ENCODE data around the gene SMLR1.
"Not testable (repeated sequence)": the region's sequence is repeated elsewhere in the genome, so short reads cannot be mapped to it uniquely, and the experiment has no call there.

SMLR1 gene

DNA sequence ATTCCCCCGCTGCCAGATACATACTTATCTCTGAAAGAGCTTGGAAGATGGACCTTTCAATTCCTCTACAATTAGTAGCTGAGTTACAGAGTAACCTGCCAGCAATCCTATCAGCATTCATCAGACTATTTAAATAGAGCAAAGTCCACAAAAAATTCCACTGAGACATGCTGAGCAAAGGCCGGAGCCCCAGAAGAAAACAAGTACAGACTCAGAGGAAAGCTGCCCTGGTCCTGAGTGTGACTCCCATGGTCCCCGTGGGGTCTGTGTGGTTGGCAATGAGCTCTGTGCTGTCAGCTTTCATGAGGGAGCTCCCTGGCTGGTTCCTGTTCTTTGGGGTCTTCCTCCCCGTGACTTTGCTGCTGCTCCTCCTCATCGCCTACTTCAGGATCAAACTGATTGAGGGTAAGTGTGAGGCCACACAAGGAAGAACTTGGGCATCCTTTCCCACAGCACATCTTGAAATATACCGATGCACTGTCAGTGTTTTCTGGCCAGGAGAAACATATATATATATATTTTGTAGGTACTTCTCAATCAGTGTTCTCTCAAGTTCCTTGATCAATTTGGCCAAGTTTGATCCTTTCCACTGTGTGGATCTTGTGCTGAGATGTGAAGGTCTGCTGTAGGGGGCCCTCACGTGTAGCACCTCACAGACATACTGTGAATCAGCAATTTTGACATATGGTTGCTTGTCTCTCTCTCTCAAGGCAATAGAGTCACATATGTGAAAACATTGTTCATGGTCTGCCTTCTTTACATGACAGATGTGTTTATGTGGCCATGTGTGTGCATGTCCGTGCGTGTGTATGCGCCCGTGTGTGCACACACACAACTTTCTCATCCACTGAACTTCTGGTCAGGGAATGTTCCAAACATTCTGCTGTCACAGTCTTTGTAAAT, at the start of gene SMLR1:
Gene SMLR1 (plus strand): TSS at position 160 of the 903 bp plus-strand sequence. CDS start 8 bp downstream, at position 168.
- DNase-seq = no peak

DNA sequence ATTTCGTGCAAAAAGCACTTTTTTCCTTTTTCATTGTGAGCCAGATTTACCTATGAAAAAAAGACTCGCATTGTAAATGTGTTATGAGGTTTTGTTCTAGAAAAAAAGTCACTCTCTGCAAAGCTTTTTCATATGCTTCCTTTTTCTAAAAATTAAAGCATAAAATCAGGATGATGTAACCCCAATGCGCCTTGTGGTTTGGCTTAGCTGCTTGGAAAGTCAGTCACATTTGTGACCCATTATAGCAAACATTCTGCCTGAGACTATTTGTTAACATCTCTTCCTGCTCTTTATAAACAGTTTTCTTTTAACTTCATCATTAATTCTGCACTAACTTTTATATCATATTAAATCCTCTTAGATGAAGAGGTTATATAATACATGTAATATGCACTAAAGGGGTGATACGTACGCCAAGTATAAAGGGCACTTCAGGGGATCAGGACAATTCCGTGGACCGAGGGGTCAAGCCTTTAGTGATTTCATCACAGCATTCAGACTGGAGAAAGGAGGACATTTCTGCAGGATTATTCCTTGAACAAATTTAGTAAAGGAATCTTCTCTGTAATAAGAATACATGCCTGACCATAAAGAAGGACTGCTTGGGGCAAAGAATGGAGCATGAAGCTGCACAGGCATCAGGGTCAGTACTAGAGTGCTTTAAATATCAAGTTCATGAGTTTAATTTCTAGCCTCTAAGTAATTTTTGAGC, 48.1 kb upstream of the SMLR1 start:
- DNase-seq = peak; percentile 42

DNA sequence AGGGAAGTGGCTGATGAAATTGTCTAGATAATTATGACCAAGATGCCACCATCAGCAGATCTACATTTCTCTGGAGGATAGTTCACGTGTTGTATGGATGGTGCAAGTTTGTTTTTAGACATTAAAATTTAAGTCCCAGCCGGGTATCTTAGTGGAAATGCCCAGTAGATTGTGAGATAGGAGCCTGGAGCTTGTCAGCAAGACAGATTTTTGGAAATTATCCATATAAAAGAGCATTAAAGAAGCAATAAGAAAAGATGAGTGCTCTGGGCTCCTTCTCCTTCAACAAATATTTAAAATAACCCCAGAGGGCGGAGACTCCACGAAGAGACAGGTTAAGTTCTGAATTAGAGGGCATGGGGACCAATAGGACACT, 47.6 kb upstream of the SMLR1 start:
- no peak for DNase-seq

DNA sequence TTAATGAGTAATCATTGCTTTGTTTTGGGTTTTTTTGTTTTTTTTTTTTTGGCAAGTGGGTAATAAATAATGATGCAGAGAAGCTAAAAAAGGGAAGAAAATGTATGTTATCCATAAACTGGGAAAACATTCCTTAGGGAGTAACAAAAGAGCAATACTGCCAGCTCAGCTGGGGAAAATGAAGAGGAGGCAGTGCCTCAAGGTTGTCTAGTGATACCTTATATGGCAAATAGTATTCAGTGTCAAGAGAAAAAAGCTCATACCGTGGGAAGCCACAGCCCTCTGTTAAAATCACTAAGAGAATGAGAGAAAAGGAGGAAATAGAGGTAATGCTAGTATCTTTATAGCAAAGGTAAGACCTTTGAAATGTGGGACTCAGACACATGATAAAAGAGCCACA, 47.1 kb upstream of the SMLR1 start:
- no peak for DNase-seq

DNA sequence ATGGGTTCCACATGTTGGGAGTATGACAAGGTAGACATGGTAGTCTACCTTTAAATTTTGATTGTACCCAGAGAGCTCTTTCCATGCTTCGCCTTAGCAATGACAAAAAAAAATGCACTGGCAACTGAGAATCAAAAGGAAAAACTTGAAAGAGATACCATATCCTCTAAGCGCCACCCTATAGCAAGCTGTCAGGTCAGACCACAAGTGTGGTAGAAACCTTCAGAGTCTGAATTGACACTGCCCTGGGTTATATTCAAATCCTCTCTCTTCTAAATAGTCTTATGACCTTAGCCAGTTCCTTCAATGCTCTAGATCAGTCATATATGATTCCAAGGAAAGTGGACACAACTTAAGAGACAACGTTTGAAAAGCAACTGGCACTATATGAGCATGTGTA, 45.6 kb upstream of the SMLR1 start:
- DNase-seq = no peak

DNA sequence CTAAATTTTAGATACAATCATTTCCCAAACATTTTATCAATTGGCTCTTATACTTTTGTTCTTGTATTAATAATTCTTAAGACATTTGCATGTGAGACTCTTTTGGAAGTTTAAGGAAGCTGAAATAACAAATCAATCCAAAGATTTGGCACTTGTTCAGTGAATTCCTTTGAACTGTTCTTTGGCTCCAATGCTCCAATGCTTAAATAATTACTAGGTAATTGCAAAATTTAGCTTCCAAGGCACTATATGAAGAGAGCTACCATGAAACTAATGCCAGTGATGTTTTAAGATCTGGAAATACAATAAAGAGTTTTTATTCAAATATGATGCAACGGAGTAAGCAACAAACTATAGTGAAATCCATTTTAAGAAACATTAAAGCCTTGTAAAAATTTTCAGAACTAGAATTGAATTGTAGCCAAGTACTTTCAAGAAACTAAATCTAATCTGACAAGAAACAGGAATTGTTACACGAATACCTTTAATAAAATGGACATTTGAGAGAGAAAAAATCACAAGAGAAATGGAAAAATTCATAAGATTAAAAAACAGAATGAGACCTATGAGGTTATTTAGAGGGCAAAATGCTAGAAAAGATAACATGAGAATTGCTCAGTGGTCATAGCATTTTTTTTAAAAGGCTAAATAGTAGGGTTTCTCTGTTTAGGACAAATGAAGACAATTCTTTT, 43.6 kb upstream of the SMLR1 start:
- DNase-seq = no peak

DNA sequence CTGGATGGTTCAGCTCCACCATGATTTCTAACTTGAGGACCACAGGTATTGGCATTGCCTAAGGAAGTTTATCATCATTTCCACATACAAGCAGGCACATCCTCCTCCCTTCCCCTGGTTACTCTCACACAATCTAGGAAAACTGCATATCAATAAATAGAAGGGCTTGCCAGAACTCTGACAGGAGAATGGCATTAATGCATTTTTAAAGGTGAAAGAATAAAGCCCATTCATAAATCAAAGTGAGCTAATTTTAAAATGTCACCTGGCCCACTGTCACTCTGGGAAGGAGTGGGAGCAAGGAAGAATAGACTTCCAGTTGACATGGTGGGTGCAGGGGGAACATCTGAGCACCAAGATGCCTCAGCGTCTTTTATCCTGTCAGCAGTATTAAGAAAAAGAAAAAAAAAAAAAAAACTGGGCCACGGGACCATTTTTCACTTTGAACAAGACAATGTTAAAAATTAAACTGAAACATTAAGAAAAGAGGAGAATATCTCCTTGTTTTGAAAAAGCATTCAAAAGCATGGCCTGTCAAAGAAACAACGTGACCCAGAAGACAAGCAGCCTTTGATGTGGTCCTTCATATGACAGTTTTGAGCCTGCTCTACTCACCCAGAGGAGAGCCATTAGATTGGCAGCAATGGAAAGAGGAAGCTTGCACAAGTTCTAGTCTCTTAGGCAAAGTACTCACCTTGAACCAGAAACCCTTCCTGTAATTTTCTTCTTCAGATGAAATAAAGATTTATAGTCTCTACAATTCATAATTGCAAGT, 39.3 kb upstream of the SMLR1 start:
- DNase-seq = no peak

DNA sequence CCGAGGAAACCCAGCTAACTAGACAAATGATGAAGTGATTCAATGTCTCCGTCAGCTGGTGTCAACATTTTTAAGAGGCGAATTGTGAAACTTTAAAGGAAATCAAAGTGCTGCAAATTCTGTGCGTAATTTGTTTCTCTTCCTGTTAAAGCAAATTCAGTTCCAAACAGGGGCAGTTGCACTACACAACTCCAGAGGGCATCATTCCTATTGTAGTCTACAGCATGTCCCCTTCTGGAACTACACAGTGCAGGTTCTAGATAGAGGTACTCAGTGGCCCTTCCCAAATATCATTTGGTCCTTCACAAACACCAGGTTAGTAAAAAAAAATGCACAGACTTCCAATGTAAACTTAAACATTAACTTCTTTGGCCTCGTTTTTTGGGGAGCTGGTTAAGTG, 38.3 kb upstream of the SMLR1 start:
- DNase-seq = no peak

DNA sequence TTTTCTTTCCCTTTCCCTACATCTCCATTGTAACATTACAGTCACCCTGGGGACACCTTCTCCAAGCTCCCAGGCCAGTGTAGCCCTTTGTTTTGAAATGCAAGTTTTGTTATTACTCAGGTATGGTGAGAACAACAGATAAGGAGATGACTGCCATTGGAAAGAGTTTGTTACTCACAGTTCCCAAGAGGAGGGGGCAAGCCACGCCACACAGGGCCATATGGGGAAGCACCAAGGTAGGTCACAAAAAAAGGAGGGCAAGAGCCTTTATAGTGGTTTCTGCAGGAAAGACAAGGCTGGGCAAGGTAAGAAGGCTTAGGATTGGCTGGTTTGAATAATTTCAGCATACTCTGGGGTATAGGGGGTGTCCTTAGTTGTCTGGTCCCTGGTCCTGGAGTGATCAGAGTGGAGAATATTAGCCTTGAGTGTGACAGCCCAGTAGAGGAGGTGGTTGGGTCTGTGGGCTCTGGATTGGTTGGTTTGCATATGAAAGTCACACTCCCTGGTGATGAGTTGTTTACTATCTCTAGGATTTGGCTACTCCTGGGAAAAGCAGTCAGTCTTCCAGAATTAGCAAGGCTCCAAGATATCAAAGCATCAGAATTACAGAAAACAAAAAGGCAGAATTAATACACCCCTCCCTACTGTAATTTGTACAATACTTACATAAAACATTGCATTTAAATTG, 33.1 kb upstream of the SMLR1 start:
- no peak for DNase-seq

DNA sequence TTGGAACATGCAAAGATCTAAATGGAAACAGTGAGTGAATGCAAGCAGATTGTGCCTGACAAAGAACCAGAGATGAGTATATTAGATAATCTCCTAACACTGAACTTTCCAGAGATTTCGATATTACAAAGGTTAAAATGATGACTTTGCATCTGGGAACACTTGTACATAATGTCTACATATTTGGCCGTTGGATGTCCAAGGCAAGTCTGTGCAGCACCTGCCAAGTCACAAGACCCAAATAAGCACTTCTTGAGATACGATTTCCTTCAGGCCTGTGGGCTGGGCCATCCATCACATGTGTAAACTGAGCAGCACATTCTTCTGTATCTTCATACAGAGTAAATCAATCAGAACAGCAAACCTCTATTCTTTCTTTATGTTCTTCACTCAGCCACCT, 32.5 kb upstream of the SMLR1 start:
- no peak for DNase-seq

DNA sequence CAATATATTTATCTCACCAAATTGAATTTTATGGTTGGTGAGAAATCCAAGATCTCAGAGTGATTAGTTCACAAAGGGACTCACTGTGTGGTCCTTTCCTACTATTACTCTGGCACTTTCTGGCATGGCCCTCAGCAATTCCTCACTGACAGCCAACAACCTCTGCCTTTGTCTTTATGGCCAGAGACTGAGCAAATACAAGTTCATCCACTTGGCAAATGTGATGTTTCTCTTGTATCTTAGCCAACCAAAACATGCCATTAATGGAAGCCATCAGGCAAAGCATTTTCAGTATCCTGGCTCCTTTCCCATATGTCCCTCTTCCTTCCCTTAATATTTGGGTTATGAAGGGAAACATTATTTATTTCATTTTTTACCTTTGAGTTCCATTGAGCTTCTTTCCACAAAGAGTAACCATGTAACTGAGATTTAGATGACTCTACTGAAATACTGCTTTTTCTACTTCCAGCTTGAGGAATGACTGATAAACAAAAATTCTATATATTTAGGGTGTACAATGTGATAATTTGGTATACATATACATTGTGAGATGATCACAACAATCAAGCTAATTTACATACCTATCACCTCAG, 30.8 kb upstream of the SMLR1 start:
- DNase-seq = no peak

DNA sequence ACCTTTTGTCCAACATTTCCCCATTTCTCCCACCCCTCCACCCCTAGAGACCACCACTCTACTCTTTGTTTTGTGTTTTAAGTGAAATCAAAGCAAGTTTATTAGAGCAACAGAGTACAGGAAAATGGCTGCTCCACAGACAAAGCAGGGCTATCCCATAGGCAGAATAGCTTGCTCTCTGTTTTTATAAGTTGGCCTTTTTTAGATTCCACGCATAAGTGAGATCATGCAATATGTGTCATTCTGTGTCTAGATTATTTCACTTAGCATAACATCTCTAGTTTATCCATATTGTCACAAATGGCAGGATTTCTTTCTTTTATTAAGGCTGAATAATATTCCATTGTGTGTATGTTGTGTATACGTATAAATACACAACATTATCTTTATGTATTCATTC, 30.1 kb upstream of the SMLR1 start:
- DNase-seq = no peak

DNA sequence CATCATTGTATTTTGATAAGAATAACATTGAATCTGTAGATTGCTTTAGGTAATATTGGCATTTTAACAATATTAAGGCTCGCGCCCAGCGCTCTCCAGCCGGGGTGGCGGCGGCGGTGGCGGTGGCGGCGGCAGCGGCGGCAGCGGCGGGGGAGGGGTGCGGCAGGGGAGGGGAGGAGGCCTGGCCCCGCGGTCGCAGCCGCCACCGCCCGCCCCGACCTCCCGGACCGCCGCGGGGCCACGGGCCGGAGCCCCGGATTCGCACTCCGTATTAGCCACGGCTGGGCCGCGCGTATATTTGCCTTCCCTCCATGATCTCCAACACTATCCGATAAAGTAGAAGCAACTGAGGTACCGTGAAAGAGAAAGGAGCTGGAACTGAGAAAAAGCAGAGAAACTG, 25.8 kb upstream of the SMLR1 start:
- DNase-seq = not testable (repeated sequence)

DNA sequence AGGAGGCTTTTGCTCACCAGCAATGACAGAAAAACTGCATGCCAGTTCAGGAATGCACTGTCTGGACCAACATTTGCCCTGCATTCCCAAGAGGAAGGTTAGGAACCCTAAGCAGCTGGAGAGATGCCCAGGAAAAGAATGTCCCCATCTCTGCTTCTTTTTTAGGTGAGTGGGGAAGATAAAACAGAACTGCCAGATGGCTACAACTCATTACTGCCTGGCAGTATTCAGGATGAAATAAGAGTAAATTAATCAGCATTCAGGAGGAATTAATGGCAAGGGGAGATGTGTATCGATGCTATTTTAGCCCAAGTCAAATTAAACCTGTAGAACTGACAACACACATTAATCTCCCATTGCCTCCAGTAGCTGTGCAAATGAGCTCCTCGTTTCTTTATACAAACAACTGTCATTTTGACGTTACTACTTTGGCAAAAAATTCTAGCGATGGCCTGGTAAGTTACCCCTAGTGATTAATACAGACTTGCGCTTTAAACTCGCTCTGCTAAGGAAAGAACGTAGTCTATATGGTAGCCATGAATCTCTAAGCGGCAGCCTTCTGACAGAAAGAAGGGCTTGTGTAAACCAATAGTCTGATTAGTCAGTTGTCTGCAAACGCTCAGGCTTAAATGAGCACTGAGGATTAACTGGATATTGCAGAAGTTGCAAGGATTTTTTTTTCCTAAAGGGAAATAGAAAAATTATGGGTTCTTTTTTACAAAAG, 16.7 kb upstream of the SMLR1 start:
- no peak for DNase-seq

DNA sequence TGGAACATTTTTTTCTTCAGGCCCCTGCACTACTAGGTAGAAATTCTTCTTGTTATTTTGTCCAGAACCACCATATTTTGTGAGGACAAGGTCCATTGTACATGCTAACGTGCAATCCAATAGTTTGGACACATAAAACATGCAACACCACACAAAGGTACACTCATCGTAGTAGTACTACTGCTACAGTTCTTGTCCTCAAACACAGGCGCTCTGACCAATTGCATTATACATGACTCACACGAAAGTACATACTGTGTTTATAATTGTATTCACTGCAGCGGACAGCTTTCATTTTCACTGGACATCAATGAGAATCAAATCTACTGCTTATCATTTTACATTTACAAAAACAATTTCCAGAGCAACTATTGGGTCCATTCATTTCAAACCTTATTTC, 15.3 kb upstream of the SMLR1 start:
- no peak for DNase-seq

DNA sequence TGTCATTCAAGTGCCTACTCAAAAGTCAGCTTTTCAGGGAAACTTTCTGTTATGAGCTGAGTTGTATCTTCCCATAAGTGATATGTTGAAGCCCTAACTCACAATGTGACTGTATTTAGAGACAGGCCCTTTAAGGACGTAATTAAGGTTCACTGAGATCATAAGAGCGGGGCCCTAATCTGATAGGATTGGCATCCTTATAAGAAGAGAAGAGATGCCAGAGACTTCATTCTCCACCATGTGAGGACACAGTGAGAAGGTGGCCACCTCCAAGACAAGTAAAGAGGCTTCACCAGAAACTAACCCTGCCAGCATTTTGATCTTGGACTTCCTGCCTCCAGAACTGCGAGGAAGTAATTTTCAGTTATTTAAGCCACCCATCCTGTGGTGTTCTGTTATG, 12.7 kb upstream of the SMLR1 start:
- DNase-seq = no peak

DNA sequence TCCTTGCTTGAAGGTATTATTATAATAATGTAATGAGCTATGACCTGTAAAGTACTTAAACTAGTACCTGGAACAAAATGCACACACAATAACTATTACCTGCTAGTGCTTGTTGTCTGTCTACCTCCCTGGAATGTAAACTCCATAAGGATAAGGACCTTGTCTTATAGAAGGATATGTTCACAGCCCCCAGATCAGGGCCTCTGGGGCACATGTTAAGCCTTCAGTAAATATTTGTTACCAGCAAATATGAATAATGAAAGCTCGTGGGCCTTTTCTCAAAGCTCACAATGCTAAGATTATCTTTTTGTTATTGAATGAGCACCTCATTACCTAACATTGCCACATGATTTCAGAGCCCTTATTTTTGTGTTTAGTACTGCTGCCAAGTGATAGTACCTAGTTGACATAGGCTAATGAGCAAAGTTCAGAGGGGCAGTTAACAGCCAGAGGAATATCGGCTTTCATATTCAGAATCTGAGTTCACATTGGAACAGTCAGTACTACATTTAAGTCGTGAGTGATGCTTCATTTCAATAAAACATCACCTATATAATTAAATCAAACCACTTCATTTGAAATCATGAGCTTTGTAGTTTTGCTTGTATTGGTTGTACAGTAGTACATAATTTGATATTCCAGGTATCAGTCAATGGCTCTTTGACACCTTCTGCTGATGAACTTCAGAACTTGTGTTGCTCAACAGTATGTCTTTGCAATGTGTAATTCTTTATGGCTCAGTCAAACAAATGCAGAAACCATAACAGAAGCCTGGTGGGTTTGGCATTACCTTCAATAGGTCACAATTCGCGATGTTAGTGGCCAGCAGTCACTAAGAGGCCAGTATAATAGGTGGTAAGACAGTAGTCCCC, 11.8 kb upstream of the SMLR1 start:
- no peak for DNase-seq

DNA sequence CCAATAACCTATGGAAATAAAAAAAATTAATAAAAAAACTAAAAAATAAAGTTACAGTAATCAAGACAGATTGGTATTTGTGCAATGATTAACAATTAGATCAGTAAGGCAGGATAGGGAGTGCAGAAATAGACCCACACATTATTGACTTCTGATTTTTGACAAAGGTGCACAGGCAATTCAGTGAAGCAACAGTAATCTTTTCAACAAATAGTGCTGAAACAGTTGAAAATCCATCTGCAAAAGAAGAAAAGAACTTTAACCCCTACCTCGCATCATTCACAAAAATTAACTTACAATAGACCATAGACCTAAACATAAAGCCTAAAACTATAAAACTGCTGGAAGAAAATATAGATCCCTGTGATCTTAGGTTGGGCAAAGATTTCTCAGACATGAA, 4.5 kb upstream of the SMLR1 start:
- DNase-seq = no peak

DNA sequence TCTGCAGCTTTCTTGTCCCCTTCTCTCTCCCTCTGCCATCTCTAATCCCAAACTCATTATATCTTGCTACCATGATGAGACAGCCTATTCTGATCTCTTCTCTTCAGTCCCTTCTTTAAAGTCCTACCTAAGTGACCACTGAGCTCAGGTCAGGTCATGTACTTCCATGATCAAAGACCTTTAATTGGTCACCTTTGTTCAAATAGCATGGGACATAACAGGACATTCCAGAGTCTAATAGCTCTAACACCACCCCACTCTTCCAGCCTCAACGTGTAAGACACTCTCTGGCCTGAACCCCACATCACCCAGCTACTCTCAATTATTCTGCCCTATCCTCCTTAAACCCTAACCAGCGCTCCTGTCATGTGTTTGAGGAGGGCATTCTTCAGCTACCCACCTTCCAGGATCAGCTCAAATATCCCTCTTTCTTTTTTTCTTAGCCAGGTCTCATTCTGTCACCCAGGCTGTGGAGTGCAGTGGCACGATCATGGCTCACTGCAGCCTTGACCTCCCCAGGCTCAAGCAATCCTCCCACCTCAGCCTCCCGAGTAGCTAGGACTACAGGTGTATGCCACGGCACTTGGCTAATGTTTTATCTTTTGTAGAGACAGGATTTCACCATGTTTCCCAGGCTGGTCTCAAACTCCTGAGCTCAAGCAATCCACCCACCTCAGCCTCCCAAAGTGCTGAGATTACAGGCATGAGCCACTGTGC, 2.1 kb upstream of the SMLR1 start:
- DNase-seq = no peak
